Fibroblast of pulmonary artery (primary cell): ENCODE measurements around the gene HOXD11.
A peak's percentile ranks its signal among the peaks of the same experiment; 100 is the strongest.

Experiments used
- DNase-seq: peaks from one replicate; pipeline ENCODE4 v3.0.0-alpha.2; 2010; ENCODE audit warnings: low read depth
- H3K4me3 ChIP-seq: replicated peaks from 2 replicates; pipeline ENCODE4 v1.5.1; 2011; ENCODE audit warnings: low read depth, mild to moderate bottlenecking, control low read depth, low read length, moderate library complexity
- TF ChIP-seq, protein P1 (sequence below): IDR thresholded peaks from 2 replicates; pipeline ENCODE4 v1.5.1; 2011; ENCODE audit warnings: mild to moderate bottlenecking, control low read depth, low read length, inconsistent platforms; ENCODE audit errors: missing control alignments

The HOXD11 gene

GRCh38 chr2:176109946-176110345, 2.9 kb downstream of the HOXD11 start:
- TF ChIP-seq, protein P1, sequence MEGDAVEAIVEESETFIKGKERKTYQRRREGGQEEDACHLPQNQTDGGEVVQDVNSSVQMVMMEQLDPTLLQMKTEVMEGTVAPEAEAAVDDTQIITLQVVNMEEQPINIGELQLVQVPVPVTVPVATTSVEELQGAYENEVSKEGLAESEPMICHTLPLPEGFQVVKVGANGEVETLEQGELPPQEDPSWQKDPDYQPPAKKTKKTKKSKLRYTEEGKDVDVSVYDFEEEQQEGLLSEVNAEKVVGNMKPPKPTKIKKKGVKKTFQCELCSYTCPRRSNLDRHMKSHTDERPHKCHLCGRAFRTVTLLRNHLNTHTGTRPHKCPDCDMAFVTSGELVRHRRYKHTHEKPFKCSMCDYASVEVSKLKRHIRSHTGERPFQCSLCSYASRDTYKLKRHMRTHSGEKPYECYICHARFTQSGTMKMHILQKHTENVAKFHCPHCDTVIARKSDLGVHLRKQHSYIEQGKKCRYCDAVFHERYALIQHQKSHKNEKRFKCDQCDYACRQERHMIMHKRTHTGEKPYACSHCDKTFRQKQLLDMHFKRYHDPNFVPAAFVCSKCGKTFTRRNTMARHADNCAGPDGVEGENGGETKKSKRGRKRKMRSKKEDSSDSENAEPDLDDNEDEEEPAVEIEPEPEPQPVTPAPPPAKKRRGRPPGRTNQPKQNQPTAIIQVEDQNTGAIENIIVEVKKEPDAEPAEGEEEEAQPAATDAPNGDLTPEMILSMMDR, result no peak
- DNase-seq, result no peak
- no peak overlapping the region for H3K4me3 ChIP-seq

- TF ChIP-seq, protein P1, result no peak
- H3K4me3 ChIP-seq, result no peak overlapping the region
Observed at GRCh38 chr2:176110415-176111308, 3.6 kb downstream of the HOXD11 start.

GRCh38 chr2:176111309-176111663, 4.2 kb downstream of the HOXD11 start:
- DNase-seq, result peak; percentile 47
- H3K4me3 ChIP-seq, result no peak overlapping the region
- TF ChIP-seq, protein P1, result peak; percentile 69

More at GRCh38 chr2:176110415-176111308, 3.6 kb downstream of the HOXD11 start:
- no peak for DNase-seq

DNA sequence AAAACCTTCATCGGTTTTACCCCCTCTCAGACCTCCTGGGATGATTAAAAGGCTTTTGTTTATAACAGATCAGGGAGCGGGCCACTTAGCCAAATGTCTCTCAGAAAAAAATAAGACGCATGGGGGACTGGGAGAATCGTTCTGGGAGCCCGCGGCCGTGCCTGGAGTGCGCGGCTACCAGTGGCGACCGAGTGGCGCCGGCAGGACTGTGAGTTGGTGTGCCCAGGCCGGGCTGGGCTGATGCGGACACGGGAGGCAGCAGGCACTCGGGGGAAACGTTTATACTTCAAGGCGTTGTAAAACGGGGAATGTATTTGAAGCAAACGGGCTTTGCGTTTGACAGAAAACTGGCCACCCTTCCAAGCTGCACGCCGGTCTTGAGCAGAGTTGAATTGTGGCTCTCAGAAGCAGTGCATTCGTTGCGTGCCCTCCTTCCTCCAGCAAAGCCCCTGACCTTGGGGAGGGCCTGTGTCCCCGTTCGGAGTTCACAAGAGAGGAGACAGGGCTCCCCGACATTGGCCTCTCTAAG, 4.8 kb downstream of the HOXD11 start:
- no peak overlapping the region for H3K4me3 ChIP-seq
- TF ChIP-seq, protein P1, result no peak
- DNase-seq, result no peak

DNA sequence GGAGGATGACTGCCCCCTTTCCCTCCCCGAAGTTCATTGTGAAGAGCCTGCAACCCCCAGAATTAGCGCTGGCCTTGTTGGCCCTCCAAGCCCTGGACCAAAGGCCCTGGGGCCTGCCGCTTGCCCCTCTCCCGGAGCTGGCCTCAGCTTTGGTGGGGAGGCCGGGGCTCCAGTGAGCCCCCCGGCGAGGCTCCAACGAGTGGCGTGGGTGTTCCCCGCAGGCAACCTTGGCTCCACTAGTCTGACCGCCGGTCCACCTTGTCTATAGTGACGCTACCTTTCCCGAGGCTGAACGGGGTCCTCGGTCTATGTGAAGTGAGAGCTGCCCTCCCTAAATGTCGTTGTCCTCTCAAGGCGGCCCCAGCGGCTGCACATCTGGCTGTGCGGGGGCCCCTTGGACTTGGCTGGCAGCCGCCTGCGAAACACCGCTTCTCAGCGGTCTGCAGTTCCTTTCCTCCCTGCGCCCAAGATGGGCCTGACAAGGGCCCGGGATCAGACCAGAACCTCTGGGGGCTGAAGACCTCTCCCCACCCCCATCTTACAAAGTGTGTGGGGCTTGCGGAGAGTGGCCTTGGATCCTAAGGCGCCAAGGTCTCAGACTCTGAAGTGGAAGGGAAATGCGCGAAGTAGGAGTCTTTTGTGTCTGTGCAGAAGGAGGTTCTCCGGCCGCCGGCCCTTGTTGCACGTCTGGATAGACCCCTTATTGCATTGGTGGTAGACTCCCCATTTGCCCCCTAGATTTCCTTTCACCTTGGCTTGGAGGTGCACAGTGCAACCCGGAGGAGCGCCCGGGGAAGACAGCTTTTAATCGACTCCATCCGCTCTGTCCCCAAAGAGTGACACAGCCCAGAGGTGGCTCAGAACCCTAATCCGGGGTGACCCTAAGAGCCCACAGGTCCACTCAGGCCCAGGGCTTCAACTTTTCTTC, 5.6 kb downstream of the HOXD11 start:
- TF ChIP-seq, protein P1, result no peak
- DNase-seq, result no peak
- no peak overlapping the region for H3K4me3 ChIP-seq

DNA sequence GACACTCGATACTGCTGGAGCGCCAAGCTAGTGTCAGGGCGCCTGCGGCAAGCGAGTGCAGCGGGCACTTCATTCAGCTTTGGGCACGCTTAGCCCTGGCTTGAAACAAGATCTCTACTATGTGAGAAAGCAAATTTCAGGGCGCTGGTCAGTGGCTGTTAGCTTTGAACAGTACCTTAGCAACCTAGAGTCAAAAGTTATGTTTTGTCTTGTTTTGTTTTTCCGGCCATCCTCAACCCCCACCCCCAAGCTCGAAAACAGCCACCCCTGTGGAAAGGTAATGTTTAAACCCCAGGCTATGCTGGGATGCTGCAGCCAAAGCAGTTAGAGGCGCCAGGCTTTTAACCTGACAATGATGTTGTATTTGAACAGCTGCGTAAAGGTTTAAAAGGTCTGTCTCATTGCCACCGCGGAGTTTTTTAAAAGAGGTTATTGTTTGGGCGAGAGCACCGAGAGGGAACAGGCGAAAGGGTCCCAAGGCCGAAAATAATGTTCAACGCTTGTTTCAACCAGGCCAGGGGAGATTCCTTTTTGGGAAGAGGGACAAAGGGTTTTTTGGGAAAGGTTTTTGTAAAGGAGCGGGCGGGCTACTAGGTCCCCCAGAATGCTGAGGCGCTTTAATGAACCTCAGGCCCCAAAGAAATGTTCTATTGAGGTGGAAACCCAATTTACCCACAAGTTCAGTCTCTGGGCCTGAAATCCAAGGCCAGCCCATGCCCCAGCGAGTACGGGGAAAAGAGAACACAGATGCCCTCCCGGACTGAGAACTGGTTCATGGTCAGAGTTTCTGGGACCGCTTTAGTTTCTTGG, 7.2 kb downstream of the HOXD11 start:
- no peak for DNase-seq
- TF ChIP-seq, protein P1, result no peak
- H3K4me3 ChIP-seq, result no peak overlapping the region
